Neural cell (in vitro differentiated cells): ENCODE measurements around the gene MT1M.

Experiments used
- EP300 ChIP-seq: fragments of 450-650 bp; conservative IDR thresholded peaks from 2 replicates; pipeline ENCODE4 v1.6.1; 2014; ENCODE audit warnings: antibody characterized with exemption, mild to moderate bottlenecking, moderate library complexity; ENCODE audit not compliant: poor library complexity, severe bottlenecking
- EZH2 ChIP-seq: fragments of 200-600, 300-800 bp; shearing (Covaris generic), sonication (generic); IDR thresholded peaks from 2 replicates; pipeline ENCODE4 v1.6.1; 2014; ENCODE audit warnings: antibody characterized with exemption, low read length, borderline replicate concordance, mild to moderate bottlenecking; ENCODE audit not compliant: insufficient read depth, poor library complexity, severe bottlenecking
- POLR2AphosphoS5 ChIP-seq: IDR thresholded peaks from 2 replicates; pipeline ENCODE4 v1.6.1; 2012
- RAD21 ChIP-seq: fragments of 450-650 bp; conservative IDR thresholded peaks from 2 replicates; pipeline ENCODE4 v1.6.1; 2014; ENCODE audit warnings: antibody characterized with exemption, mild to moderate bottlenecking, moderate library complexity
- SMC3 ChIP-seq: fragments of 450-650 bp; conservative IDR thresholded peaks from 2 replicates; pipeline ENCODE4 v1.6.1; 2014; ENCODE audit warnings: antibody characterized with exemption, mild to moderate bottlenecking, moderate library complexity; ENCODE audit not compliant: poor library complexity
- TAF1 ChIP-seq: IDR thresholded peaks from 2 replicates; pipeline ENCODE4 v1.6.1; 2012; ENCODE audit warnings: low read depth
- TF ChIP-seq, protein P1 (sequence below): fragments of 450-650 bp; IDR thresholded peaks from 2 replicates; pipeline ENCODE4 v1.5.1; 2014; ENCODE audit warnings: antibody characterized with exemption, mild to moderate bottlenecking, moderate library complexity; ENCODE audit not compliant: poor library complexity, severe bottlenecking
- TF ChIP-seq, protein P2 (sequence below): IDR thresholded peaks from 2 replicates; pipeline ENCODE4 v1.6.1; 2012; ENCODE audit warnings: borderline replicate concordance

DNA sequence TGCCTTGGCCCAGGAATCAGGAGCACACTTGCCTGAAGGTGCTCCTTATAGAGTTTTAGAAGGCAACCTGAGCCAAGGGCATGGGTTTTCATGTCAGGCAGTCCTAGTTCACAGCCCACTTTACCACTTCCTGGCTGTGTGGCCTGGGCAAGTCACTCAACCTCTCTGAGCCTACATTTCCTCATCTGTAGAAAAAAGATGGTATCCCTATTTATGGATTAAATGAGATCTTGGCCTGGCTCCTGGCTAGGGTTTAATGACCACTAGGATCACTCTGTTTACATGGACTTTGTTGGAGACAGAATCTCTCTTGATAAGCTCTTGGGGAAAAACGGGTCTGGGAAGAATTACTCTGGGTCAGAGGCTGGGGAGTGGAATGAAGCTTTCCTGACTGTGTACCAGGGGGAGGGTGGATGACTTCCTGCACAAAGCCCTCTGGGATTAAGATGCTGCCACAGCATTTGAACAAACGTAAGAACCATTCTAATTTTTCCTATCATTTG, 21.8 kb upstream of the MT1M start:
- TF ChIP-seq, protein P1, sequence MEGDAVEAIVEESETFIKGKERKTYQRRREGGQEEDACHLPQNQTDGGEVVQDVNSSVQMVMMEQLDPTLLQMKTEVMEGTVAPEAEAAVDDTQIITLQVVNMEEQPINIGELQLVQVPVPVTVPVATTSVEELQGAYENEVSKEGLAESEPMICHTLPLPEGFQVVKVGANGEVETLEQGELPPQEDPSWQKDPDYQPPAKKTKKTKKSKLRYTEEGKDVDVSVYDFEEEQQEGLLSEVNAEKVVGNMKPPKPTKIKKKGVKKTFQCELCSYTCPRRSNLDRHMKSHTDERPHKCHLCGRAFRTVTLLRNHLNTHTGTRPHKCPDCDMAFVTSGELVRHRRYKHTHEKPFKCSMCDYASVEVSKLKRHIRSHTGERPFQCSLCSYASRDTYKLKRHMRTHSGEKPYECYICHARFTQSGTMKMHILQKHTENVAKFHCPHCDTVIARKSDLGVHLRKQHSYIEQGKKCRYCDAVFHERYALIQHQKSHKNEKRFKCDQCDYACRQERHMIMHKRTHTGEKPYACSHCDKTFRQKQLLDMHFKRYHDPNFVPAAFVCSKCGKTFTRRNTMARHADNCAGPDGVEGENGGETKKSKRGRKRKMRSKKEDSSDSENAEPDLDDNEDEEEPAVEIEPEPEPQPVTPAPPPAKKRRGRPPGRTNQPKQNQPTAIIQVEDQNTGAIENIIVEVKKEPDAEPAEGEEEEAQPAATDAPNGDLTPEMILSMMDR: no peak
- no peak for TF ChIP-seq EZH2
- no peak for TF ChIP-seq RAD21
- no peak for TF ChIP-seq TAF1
- no peak for TF ChIP-seq POLR2AphosphoS5
- TF ChIP-seq, protein P2, sequence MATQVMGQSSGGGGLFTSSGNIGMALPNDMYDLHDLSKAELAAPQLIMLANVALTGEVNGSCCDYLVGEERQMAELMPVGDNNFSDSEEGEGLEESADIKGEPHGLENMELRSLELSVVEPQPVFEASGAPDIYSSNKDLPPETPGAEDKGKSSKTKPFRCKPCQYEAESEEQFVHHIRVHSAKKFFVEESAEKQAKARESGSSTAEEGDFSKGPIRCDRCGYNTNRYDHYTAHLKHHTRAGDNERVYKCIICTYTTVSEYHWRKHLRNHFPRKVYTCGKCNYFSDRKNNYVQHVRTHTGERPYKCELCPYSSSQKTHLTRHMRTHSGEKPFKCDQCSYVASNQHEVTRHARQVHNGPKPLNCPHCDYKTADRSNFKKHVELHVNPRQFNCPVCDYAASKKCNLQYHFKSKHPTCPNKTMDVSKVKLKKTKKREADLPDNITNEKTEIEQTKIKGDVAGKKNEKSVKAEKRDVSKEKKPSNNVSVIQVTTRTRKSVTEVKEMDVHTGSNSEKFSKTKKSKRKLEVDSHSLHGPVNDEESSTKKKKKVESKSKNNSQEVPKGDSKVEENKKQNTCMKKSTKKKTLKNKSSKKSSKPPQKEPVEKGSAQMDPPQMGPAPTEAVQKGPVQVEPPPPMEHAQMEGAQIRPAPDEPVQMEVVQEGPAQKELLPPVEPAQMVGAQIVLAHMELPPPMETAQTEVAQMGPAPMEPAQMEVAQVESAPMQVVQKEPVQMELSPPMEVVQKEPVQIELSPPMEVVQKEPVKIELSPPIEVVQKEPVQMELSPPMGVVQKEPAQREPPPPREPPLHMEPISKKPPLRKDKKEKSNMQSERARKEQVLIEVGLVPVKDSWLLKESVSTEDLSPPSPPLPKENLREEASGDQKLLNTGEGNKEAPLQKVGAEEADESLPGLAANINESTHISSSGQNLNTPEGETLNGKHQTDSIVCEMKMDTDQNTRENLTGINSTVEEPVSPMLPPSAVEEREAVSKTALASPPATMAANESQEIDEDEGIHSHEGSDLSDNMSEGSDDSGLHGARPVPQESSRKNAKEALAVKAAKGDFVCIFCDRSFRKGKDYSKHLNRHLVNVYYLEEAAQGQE: no peak
- TF ChIP-seq SMC3: no peak
- TF ChIP-seq EP300: no peak
